NCI-H1436 (cell line): Measurements from ENCODE around the gene SPNS2.
A peak's percentile ranks its signal among the peaks of the same experiment; 100 is the strongest.

Experiments used
- DNase-seq: peaks from one replicate; lab custom pipeline; 2025; lab: John Stamatoyannopoulos, UW

The SPNS2 gene

DNA sequence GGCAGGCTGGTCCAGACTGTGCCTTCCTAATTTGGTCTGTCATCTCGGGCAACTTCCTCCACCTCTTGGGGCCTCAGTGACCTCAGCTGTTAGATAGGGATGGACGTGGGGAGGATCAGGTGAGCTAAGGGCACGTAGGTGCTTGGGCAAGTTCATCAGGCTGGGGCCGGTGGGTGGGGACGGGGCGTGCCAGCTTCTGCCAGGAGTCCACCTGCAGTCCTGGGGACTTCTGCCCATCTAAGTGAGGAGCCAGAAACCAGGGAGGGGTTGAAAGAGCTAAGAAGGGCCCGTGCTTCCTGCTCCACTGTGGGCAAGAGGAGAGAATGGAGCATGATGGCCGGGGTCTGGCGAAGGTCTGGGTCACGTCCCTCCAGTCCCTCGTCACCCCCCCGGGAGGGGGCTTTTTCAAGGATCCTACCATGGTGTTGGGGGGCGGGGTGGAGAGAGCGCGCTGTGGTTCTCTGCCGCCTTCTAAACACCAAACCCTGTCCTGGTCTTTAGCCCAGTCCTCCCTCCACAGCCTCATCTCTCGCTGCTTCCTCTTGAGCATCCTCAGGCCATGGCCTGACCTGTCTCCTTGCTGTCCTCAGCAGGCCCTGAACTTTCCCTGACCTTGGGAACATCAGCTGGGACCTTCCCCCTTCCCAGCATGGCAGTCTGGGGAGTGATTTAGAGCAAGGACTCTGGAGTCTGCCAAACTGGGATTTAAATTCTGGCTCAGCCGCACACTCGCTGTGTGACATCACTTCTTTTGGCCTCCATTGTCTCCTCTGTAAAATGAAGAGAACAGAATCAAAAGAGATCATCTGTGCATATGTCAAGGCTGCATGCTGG, 21.6 kb downstream of the SPNS2 start:
- no peak for DNase-seq

DNA sequence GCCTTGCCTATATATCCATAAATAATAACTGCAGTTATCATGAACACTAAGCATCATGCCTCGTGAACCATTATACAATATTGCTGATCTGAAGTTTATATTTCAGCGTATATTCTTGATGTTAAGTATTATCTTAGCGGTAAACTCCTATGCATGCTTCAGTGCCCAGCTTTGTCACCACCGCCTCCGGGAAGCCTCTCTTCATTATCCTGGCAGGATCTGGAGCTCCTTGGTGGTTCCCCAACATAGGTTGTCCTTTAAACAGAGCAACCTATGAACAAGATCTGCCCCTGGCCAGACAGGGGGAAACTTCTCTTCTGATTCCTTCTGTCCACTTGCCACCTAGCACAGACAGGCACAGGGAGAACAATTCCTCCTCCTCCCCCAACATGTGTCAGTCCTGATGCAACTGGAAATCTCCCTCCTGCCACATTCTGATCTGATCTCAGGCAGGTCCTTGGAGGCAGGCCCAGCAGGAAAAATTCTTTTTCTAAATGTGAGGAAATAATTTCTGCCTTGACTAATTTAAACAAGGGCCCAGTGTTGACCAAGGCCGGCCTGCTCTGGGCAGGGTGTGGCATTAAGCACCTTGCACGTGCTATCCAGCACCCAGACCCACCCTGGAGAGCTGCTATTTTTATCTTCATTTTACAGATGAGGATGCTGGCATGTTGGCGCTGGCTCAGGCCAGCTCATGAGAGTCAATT, 22.4 kb downstream of the SPNS2 start:
- DNase-seq, result no peak

- DNase-seq, result no peak
Observed at GRCh38 chr17:4522661-4523060, 24.0 kb downstream of the SPNS2 start.

- DNase-seq, result no peak
Observed at GRCh38 chr17:4523946-4524345, 25.3 kb downstream of the SPNS2 start.

- no peak for DNase-seq
Observed at GRCh38 chr17:4525691-4526397, 27.2 kb downstream of the SPNS2 start.

GRCh38 chr17:4527134-4527533, 28.5 kb downstream of the SPNS2 start:
- DNase-seq, result no peak

DNA sequence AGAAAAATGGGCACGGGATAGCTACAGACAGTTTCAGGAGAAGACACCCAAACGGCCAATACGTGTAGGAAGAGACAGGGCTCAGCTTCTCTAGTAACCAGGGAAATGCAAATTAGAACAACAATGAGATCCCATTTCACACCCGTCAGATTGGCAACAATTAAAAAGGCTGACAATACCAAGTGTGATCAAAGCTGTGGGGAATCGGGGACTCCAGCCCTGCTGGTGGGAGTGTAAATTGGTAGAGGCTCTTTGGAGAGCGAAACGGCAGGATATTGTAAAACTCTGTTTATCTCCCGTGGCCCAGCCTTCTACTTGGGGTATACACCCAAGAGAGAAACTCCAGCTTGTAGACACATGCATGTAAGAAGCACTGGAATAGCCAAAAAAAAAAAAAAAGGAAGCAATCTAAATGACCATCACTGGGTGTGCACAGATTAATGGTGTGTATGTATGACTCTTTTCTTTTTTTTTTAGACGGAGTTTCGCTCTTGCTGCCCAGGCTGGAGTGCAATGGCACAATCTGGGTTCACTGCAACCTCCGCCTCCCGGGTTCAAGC, 29.0 kb downstream of the SPNS2 start:
- no peak for DNase-seq

GRCh38 chr17:4529533-4530152, 31.0 kb downstream of the SPNS2 start:
- DNase-seq, result no peak

DNA sequence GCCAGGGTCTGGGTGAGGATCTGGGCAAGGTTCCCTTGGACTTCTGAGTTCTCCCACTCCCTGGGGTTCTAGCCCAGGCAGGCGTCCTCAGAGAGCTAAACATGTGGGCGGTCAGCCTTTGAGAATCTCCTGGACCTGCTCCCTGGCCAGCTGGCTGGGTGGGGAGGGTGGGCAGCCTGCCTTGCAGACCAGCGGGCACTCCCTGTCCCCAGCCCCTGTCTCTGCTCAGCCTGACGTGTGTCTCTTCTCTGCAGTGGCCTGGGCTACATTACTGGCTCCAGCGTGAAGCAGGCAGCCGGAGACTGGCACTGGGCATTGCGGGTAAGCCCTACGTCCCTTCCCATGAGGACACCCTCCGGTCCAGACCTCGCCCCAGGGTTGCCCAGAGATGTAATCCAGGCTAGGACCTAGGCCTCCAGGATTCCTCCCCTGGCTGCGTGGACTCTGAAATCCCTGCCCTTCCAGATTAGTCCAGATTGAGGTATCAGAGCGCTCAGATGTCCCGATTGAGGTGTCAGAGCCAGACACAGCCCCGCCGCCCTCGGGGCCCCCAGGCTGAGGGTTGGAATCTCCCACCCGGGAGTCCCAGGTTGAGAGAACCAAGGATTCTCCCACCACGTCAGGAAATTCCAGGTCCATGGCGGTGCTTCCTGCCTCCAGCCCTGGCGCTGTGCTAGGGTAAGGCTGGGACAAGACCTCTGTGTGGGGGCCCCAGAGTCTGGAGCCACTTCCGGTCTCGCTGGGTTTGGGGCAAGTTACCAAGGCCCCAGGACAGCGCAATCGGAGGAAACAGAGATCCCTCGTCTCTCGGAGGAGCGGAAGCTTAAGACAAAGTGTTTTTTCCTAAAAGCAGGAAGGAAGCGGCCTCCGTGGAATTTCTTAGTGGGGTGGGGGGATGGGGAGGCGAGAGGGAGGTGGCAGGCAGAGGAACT, 32.4 kb downstream of the SPNS2 start:
- DNase-seq, result no peak

- DNase-seq, result no peak
Observed at GRCh38 chr17:4531988-4532736, 33.5 kb downstream of the SPNS2 start.

- no peak for DNase-seq
Observed at GRCh38 chr17:4532860-4533522, 34.3 kb downstream of the SPNS2 start.

GRCh38 chr17:4533523-4534504, 35.1 kb downstream of the SPNS2 start:
- DNase-seq, result peak; percentile 14

DNA sequence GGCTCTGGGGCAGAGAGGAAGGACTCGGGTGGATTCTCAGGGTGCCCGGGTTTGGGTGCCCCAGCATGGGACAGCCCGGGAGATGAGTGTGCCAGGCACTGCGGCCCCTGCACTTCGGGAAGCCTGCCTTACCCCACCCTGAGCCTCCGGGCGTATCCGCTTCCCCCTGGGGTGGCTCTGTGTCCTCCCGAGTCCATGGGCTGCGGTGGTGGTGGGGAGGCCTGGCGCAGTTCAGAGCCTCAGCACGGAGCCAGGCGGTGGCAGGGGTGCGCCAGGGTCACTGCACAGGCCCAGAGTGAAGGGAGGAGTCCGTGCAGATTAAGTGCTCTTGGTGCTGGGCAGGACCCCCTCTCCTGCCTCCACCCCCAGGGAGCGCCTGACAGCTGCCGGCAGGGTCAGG, 35.8 kb downstream of the SPNS2 start:
- no peak for DNase-seq

DNA sequence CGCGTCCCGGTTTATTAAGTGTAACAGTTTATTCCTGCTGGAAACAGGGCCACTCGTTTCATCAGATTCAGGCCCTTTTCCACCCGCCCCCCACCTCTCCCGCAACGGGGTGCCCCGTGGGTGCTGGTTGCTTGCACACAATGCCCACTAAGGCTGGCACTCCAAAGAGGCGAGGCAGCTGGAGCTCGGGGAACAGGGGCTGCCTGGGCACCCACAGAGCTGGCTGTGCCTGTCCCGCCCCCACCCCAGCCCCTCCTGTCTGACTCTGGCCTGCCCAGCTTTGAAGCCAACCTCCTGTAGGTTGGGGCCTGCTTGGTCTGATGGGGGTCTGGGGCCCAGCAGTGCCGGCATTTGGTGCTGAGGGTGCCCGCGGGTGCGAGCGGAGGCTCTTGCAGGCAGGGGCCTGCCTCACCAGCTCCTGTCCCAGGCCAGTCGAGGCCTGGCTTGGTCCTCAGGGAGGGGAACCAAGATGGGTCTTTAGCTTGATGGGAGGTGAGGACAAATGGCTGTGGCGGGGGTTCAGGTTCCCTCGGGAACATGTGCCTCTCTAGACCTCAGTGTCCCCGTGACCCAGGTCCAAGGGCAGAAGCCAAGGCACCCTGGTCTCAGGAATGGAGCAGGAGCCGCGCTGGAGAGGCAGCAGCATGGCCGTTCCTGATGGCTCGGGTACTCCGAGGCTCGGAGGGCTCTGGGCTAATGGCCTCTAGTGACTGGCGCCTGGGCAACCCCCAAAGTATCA, 36.4 kb downstream of the SPNS2 start:
- DNase-seq, result no peak

- no peak for DNase-seq
Observed at GRCh38 chr17:4535667-4536258, 37.1 kb downstream of the SPNS2 start.

GRCh38 chr17:4536259-4536741, 37.6 kb downstream of the SPNS2 start:
- no peak for DNase-seq

- DNase-seq, result no peak
Observed at GRCh38 chr17:4536742-4537411, 38.2 kb downstream of the SPNS2 start.
